Activated T-cell treated with anti-CD3 and anti-CD28 coated beads for 4 hours (primary cell): ENCODE measurements around the gene RALBP1.

Experiments
- DNase-seq: peaks from one replicate; pipeline ENCODE4 v3.0.0-alpha.2; 2020

The RALBP1 gene

DNA sequence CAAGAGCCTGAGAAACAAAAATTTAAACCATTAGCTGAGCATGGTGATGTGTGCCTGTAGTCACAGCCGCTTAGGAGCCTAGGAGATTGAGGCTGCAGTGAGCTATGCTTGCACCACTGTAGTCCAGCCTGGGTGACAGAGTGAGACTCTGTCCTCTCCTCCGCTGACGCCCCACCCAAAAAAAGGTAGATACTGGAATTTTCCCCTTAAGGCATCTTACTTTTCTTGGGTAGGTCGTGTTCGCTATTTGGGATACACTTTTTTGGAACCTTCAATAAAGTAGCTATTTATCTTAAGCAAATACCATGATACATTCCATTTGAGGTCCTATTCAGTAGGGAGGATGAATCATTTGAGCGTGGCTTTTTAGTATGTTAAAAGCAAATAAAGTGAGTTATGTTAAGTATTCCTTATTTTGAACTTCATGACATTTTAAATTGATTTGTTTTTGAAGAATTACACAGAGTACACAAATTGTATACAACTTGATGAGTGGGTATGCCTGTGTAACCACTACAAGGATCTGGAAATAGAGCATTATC, 38.7 kb downstream of the RALBP1 start:
- DNase-seq: no peak

DNA sequence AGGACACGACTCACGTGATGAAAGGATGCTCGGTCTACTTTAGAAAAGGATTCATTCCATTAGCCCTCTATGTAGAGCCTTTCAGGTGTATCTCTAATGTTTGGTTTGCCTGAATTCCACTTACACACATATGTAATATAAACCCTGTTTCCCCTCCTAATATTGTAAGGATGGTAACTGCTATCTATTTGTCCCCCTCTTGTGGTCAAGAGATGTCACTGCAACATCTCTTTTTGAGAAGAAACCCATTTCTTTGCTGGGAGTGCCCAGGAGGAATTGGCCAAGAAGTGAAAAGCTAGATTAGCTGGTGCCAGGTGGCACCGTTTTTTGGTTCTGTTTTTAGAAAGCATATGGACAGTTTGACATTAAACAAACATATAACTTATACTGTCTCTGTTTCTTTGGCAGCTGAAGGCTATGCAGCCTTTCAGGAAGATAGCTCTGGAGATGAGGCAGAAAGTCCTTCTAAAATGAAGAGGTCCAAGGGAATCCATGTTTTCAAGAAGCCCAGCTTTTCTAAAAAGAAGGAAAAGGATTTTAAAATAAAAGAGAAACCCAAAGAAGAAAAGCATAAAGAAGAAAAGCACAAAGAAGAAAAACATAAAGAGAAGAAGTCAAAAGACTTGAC, 41.2 kb downstream of the RALBP1 start:
- no peak for DNase-seq

GRCh38 chr18:9517869-9518268, 42.6 kb downstream of the RALBP1 start:
- no peak for DNase-seq

DNA sequence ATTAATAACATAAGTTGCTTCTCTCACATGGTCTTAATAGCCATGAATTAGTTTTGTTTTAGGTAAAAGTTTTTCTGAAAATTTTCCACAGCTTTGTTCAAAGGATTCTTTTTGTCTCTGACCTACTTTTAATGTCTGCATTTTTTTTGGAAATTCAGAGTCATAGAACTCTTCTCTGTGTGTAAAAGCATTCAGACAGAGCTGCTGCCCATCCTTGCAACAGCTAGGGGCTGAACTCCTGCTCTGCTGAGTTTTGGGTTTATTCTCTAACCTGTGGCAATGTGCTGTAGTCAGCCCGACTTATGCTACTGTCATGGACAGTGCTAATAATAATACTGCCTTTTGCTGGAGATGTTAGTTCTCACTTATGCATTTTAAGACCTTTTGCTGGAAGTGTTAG, 44.1 kb downstream of the RALBP1 start:
- no peak for DNase-seq

DNA sequence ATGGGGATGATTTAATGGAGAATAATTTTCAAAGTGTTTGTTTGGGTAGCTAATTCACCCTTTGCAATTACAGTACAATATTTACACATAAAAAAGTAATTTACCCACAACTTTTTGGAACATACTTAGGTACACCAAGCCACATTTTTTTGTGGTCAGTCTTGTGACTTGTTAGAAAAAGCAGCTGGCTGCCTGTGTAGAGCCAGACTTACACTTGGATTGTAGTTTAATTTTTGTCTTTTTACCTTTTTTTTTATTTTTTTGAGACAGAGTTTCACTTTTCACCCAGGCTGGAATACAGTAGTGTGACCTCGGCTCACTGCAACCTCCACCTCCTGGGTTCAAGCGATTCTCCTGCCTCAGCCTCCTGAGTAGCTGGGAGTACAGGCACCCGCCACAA, 45.4 kb downstream of the RALBP1 start:
- DNase-seq: no peak

- DNase-seq: no peak
Measured at GRCh38 chr18:9521770-9522169, 46.5 kb downstream of the RALBP1 start.

DNA sequence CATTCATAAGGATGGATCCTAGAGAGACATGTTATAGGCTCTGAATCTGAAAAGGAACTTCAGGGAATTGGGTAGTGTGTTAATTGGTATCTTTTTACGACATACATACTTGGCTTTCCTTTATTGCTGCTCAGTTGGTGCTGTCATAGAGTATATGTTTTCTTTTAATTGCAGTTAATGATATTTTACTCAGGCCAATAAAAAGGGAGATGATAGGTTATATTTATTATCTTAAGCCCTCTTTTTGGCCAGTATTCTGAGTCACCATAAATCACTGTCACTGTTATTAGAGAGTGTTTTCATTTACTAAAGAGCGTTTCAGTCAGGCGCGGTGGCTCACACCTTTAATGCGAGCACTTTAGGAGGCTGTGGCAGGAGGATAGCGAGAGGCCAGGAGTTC, 47.6 kb downstream of the RALBP1 start:
- DNase-seq: no peak

DNA sequence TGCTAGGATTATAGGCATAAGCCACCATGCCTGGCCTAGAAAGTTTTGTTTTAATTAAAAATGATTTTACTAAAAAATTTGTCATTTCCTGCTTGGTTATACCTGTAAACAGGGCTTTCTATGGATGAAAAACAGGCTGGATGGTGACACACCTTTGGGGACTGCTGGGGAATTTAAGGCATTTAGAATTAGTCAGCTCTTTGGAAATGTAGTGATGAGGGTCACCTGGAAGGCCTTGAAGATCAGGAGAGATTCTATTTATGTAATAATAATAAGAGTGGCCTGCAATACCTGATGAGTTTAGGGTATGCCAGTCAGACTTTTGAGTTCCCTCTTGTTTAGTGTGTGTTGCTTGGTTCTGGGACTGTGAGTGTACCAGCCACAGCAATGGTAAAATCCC, 51.1 kb downstream of the RALBP1 start:
- DNase-seq: no peak

GRCh38 chr18:9530226-9531009, 55.1 kb downstream of the RALBP1 start:
- DNase-seq: no peak

DNA sequence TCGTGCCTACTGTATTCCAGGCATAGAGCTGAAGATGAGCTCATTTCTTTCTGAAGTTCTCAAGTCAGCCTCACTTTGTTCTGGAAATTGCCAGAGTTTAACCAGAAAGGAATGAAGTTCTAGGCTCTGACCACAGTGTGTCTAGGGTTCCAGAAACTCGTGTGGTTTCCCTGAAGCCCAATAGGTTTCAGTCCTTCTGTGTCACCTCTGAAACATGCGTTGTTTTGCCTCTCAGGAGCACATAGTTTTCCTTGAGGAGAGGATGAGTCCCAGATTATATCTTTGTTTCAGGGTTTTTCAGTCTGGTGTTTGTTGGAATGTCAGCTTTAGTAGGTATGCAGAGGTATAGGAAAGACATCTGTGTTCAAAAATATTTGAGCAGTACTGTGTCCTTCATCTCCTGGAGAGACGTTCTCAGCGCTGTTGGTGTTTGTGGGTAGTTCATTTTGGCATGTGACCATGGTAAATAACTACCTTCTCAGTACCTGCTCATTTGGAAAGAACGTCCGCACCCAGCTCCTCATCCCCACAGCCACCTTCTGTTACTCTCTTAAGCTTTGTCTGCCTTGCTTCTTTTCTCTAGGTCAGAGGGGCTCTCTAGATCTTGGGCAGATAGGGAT, 56.6 kb downstream of the RALBP1 start:
- DNase-seq: no peak

DNA sequence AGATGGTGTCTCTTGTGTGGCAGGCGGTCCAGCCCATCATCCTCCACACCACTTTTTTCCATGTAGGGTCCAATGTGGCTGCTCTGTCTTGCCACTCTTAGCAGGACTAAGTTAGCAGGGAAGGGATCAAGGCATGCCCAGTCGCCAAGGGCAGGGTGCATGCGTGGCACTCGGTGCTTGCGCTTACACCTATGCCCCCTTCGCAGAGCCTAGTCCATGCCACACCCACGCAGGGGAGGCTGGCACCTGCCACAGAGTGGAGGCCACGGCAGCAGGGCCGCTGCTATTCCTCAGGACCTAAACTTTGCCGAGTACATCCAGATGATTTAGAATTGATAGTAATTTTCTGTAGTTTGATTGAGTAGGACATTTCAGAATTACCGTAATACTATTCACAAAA, 59.5 kb downstream of the RALBP1 start:
- no peak for DNase-seq

DNA sequence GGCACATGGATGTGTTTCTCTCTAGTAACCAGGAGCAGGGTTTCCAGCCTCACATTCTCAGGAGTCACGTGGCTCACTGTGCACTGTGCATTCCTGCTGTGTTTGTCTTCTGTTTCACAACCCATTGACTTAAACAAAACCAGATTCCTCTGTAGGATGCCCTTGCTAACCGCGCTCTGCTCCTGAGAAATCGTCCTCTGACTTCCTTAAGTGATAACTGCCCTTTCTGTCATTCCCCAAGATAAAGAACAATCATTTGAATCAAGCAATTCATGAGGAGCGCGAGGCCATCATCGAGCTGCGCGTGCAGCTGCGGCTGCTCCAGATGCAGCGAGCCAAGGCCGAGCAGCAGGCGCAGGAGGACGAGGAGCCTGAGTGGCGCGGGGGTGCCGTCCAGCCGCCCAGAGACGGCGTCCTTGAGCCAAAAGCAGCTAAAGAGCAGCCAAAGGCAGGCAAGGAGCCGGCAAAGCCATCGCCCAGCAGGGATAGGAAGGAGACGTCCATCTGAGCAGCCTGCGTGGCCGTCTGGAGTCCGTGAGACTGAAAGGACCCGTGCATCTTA, 60.2 kb downstream of the RALBP1 start:
- no peak for DNase-seq

GRCh38 chr18:9536354-9537152, 61.2 kb downstream of the RALBP1 start:
- no peak for DNase-seq

- no peak for DNase-seq
Measured at GRCh38 chr18:9537677-9538076, 62.4 kb downstream of the RALBP1 start.

DNA sequence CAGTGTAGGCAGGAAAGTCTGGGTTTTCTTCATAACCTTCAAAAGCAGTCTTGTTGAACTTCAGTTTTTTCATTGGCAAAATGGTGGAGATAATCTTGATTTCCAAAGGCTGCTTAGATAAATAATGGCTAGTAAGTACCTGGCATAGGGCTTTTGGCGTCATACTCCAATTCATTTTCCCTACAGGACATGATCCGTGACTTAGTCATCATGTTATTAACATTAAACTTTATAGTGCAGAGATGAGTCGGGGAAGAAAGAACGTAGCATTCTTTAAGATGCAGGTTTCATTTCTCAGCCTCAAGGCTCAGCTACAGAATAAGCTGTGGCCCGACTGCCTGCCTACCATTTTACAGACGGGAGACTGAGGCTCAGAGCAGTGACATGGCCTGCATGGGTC, 64.0 kb downstream of the RALBP1 start:
- no peak for DNase-seq

- no peak for DNase-seq
Measured at GRCh38 chr18:9539938-9540337, 64.6 kb downstream of the RALBP1 start.

GRCh38 chr18:9542924-9543323, 67.6 kb downstream of the RALBP1 start:
- DNase-seq: no peak

- no peak for DNase-seq
Measured at GRCh38 chr18:9545029-9545428, 69.7 kb downstream of the RALBP1 start.

- no peak for DNase-seq
Measured at GRCh38 chr18:9546468-9546867, 71.2 kb downstream of the RALBP1 start.

- no peak for DNase-seq
Measured at GRCh38 chr18:9547782-9548181, 72.5 kb downstream of the RALBP1 start.

GRCh38 chr18:9549405-9549804, 74.1 kb downstream of the RALBP1 start:
- DNase-seq: no peak

- no peak for DNase-seq
Measured at GRCh38 chr18:9550429-9550828, 75.1 kb downstream of the RALBP1 start.

DNA sequence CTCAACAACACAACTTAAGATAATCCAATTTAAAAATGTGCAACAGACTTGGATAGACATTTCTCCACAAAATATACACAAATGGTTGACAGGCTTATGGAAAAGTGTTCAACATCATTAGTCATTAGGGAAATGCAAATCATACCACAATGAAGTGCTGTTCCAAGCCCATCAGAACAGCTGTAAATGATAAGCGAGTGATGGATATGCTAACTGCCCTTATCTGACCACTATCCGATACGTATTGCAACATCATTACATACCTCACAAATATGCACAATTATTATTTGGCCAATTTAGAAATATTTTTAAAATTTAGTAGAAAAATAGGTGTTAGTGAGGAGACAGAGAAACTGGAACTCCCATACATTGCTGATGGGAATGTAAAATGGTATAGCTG, 76.9 kb downstream of the RALBP1 start:
- no peak for DNase-seq
